GM18499 (cell line): Measurements from ENCODE around the gene KCNJ14.

Source experiments
- ATAC-seq: cut with Tn5 transposase; IDR thresholded peaks from one replicate; pipeline ENCODE4 v1.9.1; 2021; ENCODE audit warnings: moderate number of reproducible peaks; ENCODE audit not compliant: insufficient read depth, unreplicated experiment

The KCNJ14 gene

GRCh38 chr19:48501494-48502349 lies 46.3 kb downstream of the KCNJ14 start:
- no peak for ATAC-seq

- no peak for ATAC-seq
Measured at GRCh38 chr19:48502350-48503018, 47.1 kb downstream of the KCNJ14 start.

- ATAC-seq, result no peak
Measured at GRCh38 chr19:48506138-48506733, 50.9 kb downstream of the KCNJ14 start.

DNA sequence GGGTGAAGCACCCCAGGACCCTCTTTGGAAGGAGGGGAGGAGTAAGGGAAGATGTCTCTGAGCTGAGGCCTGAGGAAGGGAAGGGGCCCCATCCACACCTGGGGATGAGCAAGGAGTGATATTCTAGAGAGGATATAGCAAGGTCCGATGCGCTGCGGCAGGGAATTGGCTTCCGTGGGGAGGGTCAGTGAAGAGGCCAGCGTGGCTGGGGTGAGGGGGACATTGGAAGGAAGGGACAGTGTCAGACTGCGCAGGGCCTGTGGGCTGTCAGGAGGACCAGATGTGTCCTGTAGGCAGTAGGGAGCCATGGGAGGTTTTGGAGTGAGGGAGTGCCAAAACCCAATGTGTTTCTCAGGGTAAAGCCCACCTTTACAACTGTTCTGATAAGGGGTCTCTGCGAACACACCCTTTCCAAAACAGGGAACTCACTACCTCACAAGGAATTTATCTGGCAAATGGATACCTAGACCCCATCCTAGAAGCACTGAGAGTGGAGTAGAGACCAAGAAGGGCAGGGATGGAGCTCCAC lies 52.6 kb downstream of the KCNJ14 start:
- no peak for ATAC-seq

DNA sequence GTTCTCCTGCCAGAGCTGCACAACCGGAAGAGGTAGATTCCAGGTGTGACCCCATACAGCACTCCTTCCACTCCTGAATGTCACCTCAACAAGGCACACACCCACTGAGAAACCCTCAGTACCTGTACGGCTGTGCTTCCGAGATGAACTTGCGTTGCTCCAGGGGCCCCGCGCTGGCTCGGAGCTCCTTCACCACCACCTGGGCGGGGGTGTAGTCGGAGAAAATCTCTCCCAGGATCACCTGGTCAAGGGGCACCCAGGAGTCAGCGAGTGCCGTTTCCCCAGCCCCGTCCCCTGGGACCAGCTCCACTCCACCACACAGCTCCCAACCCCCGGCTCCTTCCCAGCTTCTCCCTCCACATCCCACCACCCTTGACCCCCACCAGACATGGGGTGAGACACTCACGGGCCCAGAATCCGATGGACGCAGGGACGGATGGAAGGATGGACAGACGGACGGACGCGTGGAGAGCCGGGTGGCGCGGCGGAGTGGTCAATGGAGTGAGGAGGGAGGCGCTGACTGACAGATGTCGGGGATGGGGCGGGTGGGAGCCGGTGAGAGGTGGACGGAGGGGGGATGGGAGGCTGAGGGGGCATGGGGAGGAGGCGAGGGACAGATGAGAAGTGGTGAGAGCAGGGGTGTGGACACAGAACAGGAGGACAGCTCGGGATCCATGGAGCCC lies 53.5 kb downstream of the KCNJ14 start:
- ATAC-seq, result no peak

GRCh38 chr19:48509467-48510194 lies 54.3 kb downstream of the KCNJ14 start:
- no peak for ATAC-seq

- ATAC-seq, result no peak
Measured at GRCh38 chr19:48510421-48511268, 55.3 kb downstream of the KCNJ14 start.

DNA sequence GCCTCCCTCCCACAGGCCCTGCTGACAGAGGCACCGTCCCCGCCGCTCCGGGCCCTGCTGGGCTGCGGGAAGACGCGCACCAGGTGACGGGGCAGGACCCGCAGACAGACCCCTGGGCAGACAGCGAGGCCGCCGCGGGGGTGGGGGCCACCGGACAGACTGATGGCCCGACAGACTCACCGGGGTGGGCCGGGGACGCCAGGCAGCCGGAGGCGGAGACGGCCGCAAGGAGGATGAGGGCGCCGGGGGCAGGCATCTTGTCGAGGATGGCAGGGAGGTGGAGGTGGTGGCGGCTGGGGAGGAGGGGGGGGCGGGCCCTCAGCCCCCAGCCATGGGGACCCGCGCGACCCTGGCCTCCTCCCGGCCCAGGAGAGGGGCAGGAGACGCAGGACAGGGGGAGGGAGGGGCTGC lies 56.0 kb downstream of the KCNJ14 start:
- no peak for ATAC-seq

- no peak for ATAC-seq
Measured at GRCh38 chr19:48511800-48512503, 56.6 kb downstream of the KCNJ14 start, which contains the start of gene LMTK3. LMTK3 (minus strand) TSS chr19:48511835; CDS start chr19:48511576, 259 bp downstream.

DNA sequence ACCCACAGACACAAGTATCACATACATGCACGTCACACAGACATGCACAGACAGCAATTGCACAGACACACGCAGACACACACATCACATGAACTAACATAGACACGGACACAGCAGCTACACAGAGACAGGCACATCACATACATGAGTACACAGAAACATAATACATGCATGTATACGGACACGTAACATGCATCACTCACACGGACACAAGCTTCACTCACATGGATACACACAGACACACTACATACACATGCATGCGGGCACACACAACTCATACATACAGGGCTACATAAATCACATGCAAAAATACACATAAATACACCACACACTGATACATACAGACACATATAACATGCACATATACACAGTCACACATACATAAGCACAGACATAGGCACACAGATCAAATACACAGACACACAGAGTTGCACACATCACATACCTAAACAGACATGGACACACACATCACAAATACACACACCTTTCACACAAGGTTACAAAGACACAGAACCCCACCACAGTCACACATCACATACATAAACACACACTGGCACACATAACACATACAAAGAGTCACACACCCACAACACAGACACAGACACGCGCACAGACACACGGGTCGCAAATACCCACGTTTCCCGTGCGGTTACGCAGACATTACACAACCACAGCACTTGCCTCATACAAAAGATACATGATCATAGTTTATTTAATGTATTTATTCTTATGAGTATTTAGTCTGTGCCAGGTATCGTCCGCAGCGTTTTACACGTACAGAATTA lies 57.3 kb downstream of the KCNJ14 start:
- ATAC-seq, result no peak

DNA sequence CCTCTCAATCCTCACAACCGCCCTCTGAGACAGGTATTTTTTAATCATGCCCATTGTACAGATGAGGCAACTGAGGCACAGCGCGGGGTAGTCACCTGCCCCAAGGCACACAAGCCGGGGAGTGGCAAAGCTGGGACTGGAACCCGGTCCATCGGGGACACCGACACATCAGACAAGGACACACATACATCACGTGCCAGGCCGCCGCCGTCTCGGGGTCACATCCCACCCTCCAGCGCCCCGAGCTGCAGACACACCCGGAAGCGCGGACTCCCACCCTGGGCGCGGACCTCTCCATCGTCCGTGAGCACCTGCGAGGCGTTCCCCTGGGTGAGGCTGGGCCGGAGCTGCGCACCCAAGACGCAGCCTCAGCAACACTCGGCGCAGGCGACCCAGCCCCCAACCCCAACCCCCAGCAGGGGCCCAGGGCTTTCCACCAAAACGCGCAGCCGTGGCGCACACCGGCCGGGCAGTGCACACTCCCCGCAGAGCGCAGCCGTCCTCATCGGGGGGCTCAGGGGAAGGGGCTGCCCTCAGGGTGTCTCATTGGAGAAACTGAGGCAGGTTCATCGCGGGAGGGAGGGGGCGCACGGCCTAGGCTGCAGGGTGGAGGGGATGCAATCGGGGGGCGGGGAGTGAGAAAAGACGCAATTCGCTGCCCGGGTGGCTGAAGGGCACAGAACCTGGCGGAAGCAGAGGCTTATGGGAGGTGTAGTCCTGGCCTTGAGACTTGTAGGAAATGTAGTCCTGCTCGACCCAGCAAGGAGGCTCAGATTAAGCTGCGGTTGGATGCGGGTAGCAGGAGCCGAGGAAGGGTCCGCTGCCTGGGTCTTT lies 58.1 kb downstream of the KCNJ14 start:
- no peak for ATAC-seq

- no peak for ATAC-seq
Measured at GRCh38 chr19:48514123-48514458, 58.7 kb downstream of the KCNJ14 start.

- no peak for ATAC-seq
Measured at GRCh38 chr19:48516536-48516935, 61.2 kb downstream of the KCNJ14 start.
